GM13976 (cell line): ENCODE measurements around the gene PSAT1.

Experiments used
- DNase-seq: peaks from one replicate; pipeline ENCODE4 v3.0.0; 2012; ENCODE audit warnings: low spot score
- CTCF ChIP-seq: IDR thresholded peaks from 2 replicates; pipeline ENCODE4 v1.5.1; 2012; ENCODE audit warnings: borderline replicate concordance, mild to moderate bottlenecking; ENCODE audit not compliant: insufficient read depth; ENCODE audit errors: extremely low read depth, missing control alignments, control extremely low read depth
- in situ Hi-C: fragments of 300-500 bp; cut with MboI; formaldehyde crosslinking; loops from one replicate; pipeline ENCODE4 v1.12.0; 2022; ENCODE audit warnings: low sequenced_read_pairs, mixed read lengths, inconsistent platforms; ENCODE audit not compliant: unreplicated experiment

PSAT1 gene

GRCh38 chr9:78262655-78263054, 34.3 kb upstream of the PSAT1 start:
- in situ Hi-C loops, result loop anchor here (5.0 kb wide), 1 partner anchor 105 kb away; no protein-coding TSS in a partner anchor
- DNase-seq, result no peak
- TF ChIP-seq CTCF, result no peak

GRCh38 chr9:78267889-78268288, 29.0 kb upstream of the PSAT1 start:
- TF ChIP-seq CTCF, result no peak

GRCh38 chr9:78269784-78270183, 27.1 kb upstream of the PSAT1 start:
- DNase-seq, result no peak
- TF ChIP-seq CTCF, result no peak
- in situ Hi-C loops, result no loop called here

More at GRCh38 chr9:78267889-78268288, 29.0 kb upstream of the PSAT1 start:
- DNase-seq, result no peak
- in situ Hi-C loops, result no loop called here

- no peak for DNase-seq
- no peak for TF ChIP-seq CTCF
- in situ Hi-C loops, result no loop called here
These were observed 24.6 kb upstream of the PSAT1 start for GRCh38 chr9:78272307-78272706.

GRCh38 chr9:78273761-78274160, 23.2 kb upstream of the PSAT1 start:
- TF ChIP-seq CTCF, result no peak
- DNase-seq, result no peak
- in situ Hi-C loops, result no loop called here

- no peak for TF ChIP-seq CTCF
- in situ Hi-C loops, result no loop called here
- DNase-seq, result no peak
These were observed 18.6 kb upstream of the PSAT1 start for GRCh38 chr9:78278177-78278777.

GRCh38 chr9:78278801-78279200, 18.1 kb upstream of the PSAT1 start:
- TF ChIP-seq CTCF, result no peak
- in situ Hi-C loops, result no loop called here

More at GRCh38 chr9:78278801-78279200, 18.1 kb upstream of the PSAT1 start:
- no peak for DNase-seq
